HG03280 (cell line): Measurements from ENCODE around the gene GAP43.

ENCODE experiments used
- ATAC-seq: cut with Tn5 transposase; IDR thresholded peaks from one replicate; pipeline ENCODE4 v1.9.1; 2021; ENCODE audit warnings: mild to moderate bottlenecking, moderate library complexity; ENCODE audit not compliant: unreplicated experiment

The GAP43 gene

GRCh38 chr3:115626721-115627120, 3.4 kb downstream of the GAP43 start:
- no peak for ATAC-seq

GRCh38 chr3:115627180-115628074, 4.1 kb downstream of the GAP43 start:
- peak; percentile 77 for ATAC-seq

- ATAC-seq, result peak; percentile 36
Measured at GRCh38 chr3:115628075-115628412, 4.7 kb downstream of the GAP43 start.

GRCh38 chr3:115630850-115631249, 7.5 kb downstream of the GAP43 start:
- ATAC-seq, result no peak

- ATAC-seq, result no peak
Measured at GRCh38 chr3:115632026-115632425, 8.7 kb downstream of the GAP43 start.

- peak; percentile 58 for ATAC-seq
Measured at GRCh38 chr3:115633467-115633866, 10.2 kb downstream of the GAP43 start.

- ATAC-seq, result no peak
Measured at GRCh38 chr3:115634052-115634451, 10.7 kb downstream of the GAP43 start.

GRCh38 chr3:115635406-115635805, 12.1 kb downstream of the GAP43 start:
- no peak for ATAC-seq

- ATAC-seq, result no peak
Measured at GRCh38 chr3:115638241-115638640, 14.9 kb downstream of the GAP43 start.

GRCh38 chr3:115638991-115639390, 15.7 kb downstream of the GAP43 start:
- no peak for ATAC-seq

- ATAC-seq, result no peak
Measured at GRCh38 chr3:115644391-115644790, 21.1 kb downstream of the GAP43 start.

- no peak for ATAC-seq
Measured at GRCh38 chr3:115646027-115646690, 22.8 kb downstream of the GAP43 start.

GRCh38 chr3:115648559-115648958, 25.2 kb downstream of the GAP43 start:
- no peak for ATAC-seq

GRCh38 chr3:115651087-115651486, 27.8 kb downstream of the GAP43 start:
- peak; percentile 52 for ATAC-seq

GRCh38 chr3:115651599-115651998, 28.3 kb downstream of the GAP43 start:
- ATAC-seq, result no peak

GRCh38 chr3:115652738-115653137, 29.4 kb downstream of the GAP43 start:
- ATAC-seq, result no peak

GRCh38 chr3:115655761-115656282, 32.5 kb downstream of the GAP43 start:
- ATAC-seq, result peak; percentile 30

GRCh38 chr3:115657168-115657567, 33.9 kb downstream of the GAP43 start:
- no peak for ATAC-seq

- ATAC-seq, result peak; percentile 0
Measured at GRCh38 chr3:115658032-115658336, 34.7 kb downstream of the GAP43 start.

- peak; percentile 85 for ATAC-seq
Measured at GRCh38 chr3:115658337-115659181, 35.2 kb downstream of the GAP43 start.
